Stomach (tissue), 9 donors: Measurements from ENCODE around the gene USP24. TPM values are rescaled to one million over a fixed set of nuclear protein-coding genes. Genes with fewer than 3 reads are reported as not detected.

Source experiments
- DNase-seq, 2 donors: peaks; one replicate each; pipeline versions ENCODE4 v3.0.0 to v3.0.0-alpha.2; 2013 to 2019
- H3K27ac ChIP-seq, 5 donors: fragments of 200-600 bp in 4 of 5; sonication (generic) in 4 of 5; one replicate each; pipeline ENCODE4 v1.5.1; 2013 to 2019; ENCODE audit warnings: mild to moderate bottlenecking in 1 of 5, moderate library complexity in 1 of 5
- H3K27me3 ChIP-seq, 3 donors: fragments of 200-600 bp; sonication (generic); one replicate each; pipeline ENCODE4 v1.5.1; 2017 to 2019; ENCODE audit warnings: mixed run types in 1 of 3
- H3K36me3 ChIP-seq, 4 donors: fragments of 200-600 bp; sonication (generic); 1 replicate in 3 of 4; 2 replicates in 1 of 4; pipeline ENCODE4 v1.5.1; 2016 to 2019
- H3K4me1 ChIP-seq, 4 donors: fragments of 200-600 bp; sonication (generic); one replicate each; pipeline ENCODE4 v1.5.1; 2016 to 2019
- H3K4me3 ChIP-seq, 4 donors: fragments of 200-600 bp; sonication (generic) in 3 of 4; one replicate each; pipeline ENCODE4 v1.5.1; 2016 to 2019; ENCODE audit warnings: mild to moderate bottlenecking in 1 of 4
- H3K9me3 ChIP-seq, 4 donors: fragments of 200-600 bp; sonication (generic); one replicate each; pipeline ENCODE4 v1.5.1; 2016 to 2019
- EP300 ChIP-seq: sonication (generic); formaldehyde crosslinking; IDR thresholded peaks from one replicate; pipeline ENCODE4 v1.6.1; 2017; ENCODE audit warnings: antibody characterized with exemption
- POLR2A ChIP-seq, 4 donors: fragments of 450-650 bp; IDR thresholded peaks; one replicate each; pipeline ENCODE4 v1.6.1; 2016; ENCODE audit warnings: antibody characterized with exemption in 4 of 4, control low read depth in 2 of 4, mild to moderate bottlenecking in 1 of 4, moderate library complexity in 1 of 4
- POLR2AphosphoS5 ChIP-seq, 3 donors: sonication (generic); formaldehyde crosslinking; IDR thresholded peaks; one replicate each; pipeline ENCODE4 v1.6.1; 2016; ENCODE audit warnings: antibody characterized with exemption in 3 of 3
- WGBS, 5 donors: extraction: QIAGEN DNeasy Blood & Tissue Kit in 3 of 5; methylation state at CpG; one replicate each; pipeline versions ENCODE4 v1.1.5 to v1.1.7; 2013 to 2018; 5-methylcytosine and 5-hydroxymethylcytosine counted together
- intact Hi-C: fragments of 100-400 bp; cut with DNase I; formaldehyde crosslinking; loops from one replicate; pipeline ENCODE4 v1.15.1; 2023; ENCODE audit warnings: low total_unique reads
- polyA plus RNA-seq, 3 donors: library from polyadenylated mRNA; stranded (reverse); fragments of 200-250 nt; gene quantifications; one replicate each; pipeline ENCODE4 v1.2.3, GENCODE V29; 2013
- total RNA-seq, 5 donors: library from RNA; depleted of rRNA; stranded (reverse); fragments of >200 nt; gene quantifications; one replicate each; pipeline versions ENCODE4 v1.1.0 to v1.2.3, GENCODE V29; 2014 to 2016
- TF ChIP-seq, protein P1 (sequence below), 7 experiments: fragments of 450-650 bp in 4 of 7; fragments of 200-600 bp in 3 of 7; sonication (generic) in 3 of 7; IDR thresholded peaks; one replicate each; pipeline ENCODE4 v1.5.1; 2016 to 2019; ENCODE audit warnings: antibody characterized with exemption in 7 of 7, control low read depth in 2 of 7, mild to moderate bottlenecking in 1 of 7
- donor health status: healthy with polysubstance abuse.
- donor health status: Bipolar disorder and iron deficiency.
- donor health status: healthy.

USP24 gene
- total and polyA plus RNA-seq, 8 donors: 5.5 to 114 (median 17.0) TPM

DNA sequence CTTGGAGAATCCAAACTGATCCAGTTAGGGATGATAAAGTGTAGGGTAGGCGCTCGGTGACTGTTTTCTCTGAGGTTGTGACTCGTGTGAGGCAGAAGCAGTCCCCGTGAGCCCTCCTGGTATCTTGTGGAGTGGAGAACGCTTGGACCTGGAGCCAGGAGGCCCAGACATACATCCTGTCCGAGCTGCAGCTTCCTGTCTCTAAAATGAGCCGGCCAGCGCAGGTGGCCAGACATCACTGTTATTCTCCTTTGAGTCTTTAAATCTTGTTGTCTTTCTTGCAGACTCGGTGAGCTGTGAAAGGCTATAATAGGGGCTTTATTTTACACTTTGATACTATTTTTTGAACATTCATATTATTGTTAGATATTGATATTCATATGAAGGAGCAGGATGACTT lies 163.5 kb downstream of the USP24 start:
- intact Hi-C loops: no loop called here
- Histone ChIP-seq H3K27ac (no peak overlapping the region), H3K36me3 (no peaks in the 10 kb centered on the region), H3K4me1 (peaks cover 0 to 6% (median 0%) of the 10 kb centered on the region in 4 donors), H3K27me3 (no peaks in the 10 kb centered on the region), H3K4me3 (no peak overlapping the region), H3K9me3 (no peaks in the 10 kb centered on the region)
- TF ChIP-seq POLR2AphosphoS5 (IDR thresholded peaks at IDR 0.05) (no peak), EP300 (no peak), POLR2A (IDR thresholded peaks at IDR 0.05) (no peak)
- TF ChIP-seq, protein P1, sequence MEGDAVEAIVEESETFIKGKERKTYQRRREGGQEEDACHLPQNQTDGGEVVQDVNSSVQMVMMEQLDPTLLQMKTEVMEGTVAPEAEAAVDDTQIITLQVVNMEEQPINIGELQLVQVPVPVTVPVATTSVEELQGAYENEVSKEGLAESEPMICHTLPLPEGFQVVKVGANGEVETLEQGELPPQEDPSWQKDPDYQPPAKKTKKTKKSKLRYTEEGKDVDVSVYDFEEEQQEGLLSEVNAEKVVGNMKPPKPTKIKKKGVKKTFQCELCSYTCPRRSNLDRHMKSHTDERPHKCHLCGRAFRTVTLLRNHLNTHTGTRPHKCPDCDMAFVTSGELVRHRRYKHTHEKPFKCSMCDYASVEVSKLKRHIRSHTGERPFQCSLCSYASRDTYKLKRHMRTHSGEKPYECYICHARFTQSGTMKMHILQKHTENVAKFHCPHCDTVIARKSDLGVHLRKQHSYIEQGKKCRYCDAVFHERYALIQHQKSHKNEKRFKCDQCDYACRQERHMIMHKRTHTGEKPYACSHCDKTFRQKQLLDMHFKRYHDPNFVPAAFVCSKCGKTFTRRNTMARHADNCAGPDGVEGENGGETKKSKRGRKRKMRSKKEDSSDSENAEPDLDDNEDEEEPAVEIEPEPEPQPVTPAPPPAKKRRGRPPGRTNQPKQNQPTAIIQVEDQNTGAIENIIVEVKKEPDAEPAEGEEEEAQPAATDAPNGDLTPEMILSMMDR (IDR thresholded peaks at IDR 0.05): no peak
- no peak for DNase-seq
- WGBS, 5 donors: 74 to 78% (median 76%) methylated on average over 9 of the region's 9 CpGs

DNA sequence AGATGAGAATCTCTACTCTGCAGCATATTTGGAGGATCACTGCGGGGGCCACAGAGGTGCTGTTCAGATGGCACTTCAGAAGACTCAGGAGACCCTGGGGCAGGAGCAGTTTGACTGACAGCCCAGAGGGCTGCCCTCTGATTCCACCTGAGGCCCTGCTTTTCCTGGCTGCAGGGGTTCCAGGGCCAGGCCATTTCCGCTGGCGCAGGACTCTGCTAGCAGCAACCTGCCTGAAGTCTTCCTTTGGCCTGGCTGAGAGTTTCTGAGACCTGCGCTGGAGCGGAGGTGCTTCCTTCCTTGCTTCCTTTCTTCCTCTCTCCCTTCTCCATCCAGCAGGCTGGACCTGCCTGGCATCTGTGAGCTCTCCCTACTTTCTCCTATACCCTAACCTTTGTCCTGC lies 164.0 kb downstream of the USP24 start:
- Histone ChIP-seq H3K4me3 (no peak overlapping the region), H3K4me1 (peaks cover 0 to 6% (median 0%) of the 10 kb centered on the region in 4 donors), H3K9me3 (no peaks in the 10 kb centered on the region), H3K36me3 (no peaks in the 10 kb centered on the region), H3K27me3 (no peaks in the 10 kb centered on the region), H3K27ac (no peak overlapping the region)
- WGBS, 5 donors: 88 to 97% (median 93%) methylated on average over 5 of the region's 5 CpGs
- TF ChIP-seq EP300: no peak
- no peak for TF ChIP-seq POLR2A (IDR thresholded peaks at IDR 0.05)
- TF ChIP-seq, protein P1 (IDR thresholded peaks at IDR 0.05): no peak
- no peak for TF ChIP-seq POLR2AphosphoS5 (IDR thresholded peaks at IDR 0.05)
- no peak for DNase-seq
- intact Hi-C loops: no loop called here

DNA sequence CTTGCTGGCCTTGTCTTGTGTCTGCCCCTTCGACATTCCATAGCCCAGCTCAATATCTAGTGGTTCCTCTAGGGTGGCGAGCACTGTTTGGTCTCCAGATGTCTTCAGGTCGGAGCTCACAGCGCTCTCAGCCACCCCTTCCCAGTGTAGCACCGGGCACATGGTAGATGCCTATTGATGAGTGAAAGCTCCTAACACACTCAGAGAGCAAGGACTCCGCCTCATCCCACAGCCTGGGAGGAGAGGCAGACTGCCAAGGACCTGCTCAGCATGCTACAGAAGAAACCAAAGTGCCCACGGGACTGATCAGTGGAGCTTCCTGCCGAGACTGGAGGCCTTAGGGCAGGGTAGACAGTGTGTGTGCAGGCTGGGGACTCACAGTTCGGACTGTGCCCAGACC lies 164.9 kb downstream of the USP24 start:
- WGBS, 5 donors: 72 to 76% (median 75%) methylated on average over 8 to 9 of the region's 9 CpGs

DNA sequence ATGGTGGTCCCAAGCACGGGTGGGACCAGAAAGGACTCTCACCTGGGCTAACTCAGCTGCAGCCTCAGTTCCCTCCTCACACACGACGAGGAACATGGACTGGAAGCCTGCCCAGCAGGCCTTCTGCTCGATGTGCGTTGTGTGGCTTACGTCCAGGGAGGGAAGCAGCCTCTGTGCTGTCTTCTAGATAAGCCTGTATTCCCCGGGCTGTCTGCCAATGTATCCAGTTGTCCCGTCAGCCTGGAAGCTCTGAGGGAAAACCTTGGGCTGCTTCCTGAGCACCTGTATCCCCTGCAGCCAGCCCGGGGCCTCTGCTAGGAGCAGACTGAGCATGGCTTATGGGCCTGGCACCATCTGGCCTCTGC lies 165.3 kb downstream of the USP24 start:
- DNase-seq: peak in 1 of 2 donors; percentile 77
- Histone ChIP-seq H3K27ac (no peak overlapping the region), H3K4me1 (peaks cover 0 to 6% (median 0%) of the 10 kb centered on the region in 4 donors), H3K27me3 (no peaks in the 10 kb centered on the region), H3K36me3 (no peaks in the 10 kb centered on the region), H3K9me3 (no peaks in the 10 kb centered on the region), H3K4me3 (no peak overlapping the region)
- intact Hi-C loops: no loop called here
- WGBS, 5 donors: 33 to 53% (median 42%) methylated on average over 5 to 9 of the region's 9 CpGs
- no peak for TF ChIP-seq EP300
- TF ChIP-seq, protein P1 (IDR thresholded peaks at IDR 0.05): no peak
- TF ChIP-seq POLR2A (IDR thresholded peaks at IDR 0.05): no peak
- no peak for TF ChIP-seq POLR2AphosphoS5 (IDR thresholded peaks at IDR 0.05)

More for the DNA sequence above, 164.9 kb downstream of the USP24 start:
- TF ChIP-seq POLR2A (IDR thresholded peaks at IDR 0.05) (no peak), EP300 (no peak)
- TF ChIP-seq, protein P1 (IDR thresholded peaks at IDR 0.05): no peak
- no peak overlapping the region for H3K27ac ChIP-seq
- intact Hi-C loops: no loop called here
- no peaks in the 10 kb centered on the region for H3K9me3 ChIP-seq
- DNase-seq: peak in 1 of 2 donors; percentile 40
- no peaks in the 10 kb centered on the region for H3K27me3 ChIP-seq
- no peak overlapping the region for H3K4me3 ChIP-seq
- peaks cover 0 to 6% (median 0%) of the 10 kb centered on the region in 4 donors for H3K4me1 ChIP-seq
- H3K36me3 ChIP-seq: no peaks in the 10 kb centered on the region
